Memory B cell (primary cell): ENCODE data around the gene RASL10A.
"Not testable (repeated sequence)": the region's sequence is repeated elsewhere in the genome, so short reads cannot be mapped to it uniquely, and the experiment has no call there.

Experiments used
- ATAC-seq: fragments of 150-1000 bp; cut with Tn5 transposase; 2 replicates; pipeline ENCODE4 v1.10.0; 2021; ENCODE audit warnings: low read depth, mild to moderate bottlenecking, moderate library complexity
- DNase-seq, 2 donors: peaks; one replicate each; pipeline ENCODE4 v3.0.0; 2022; ENCODE audit warnings: low spot score in 2 of 2
- H3K27ac Mint-ChIP-seq: one replicate; pipeline ENCODE4 v1.8.0; 2022; ENCODE audit warnings: mild to moderate bottlenecking, moderate library complexity, mixed read lengths
- H3K27me3 Mint-ChIP-seq: one replicate; pipeline ENCODE4 v1.8.0; 2022; ENCODE audit warnings: mixed read lengths
- H3K36me3 Mint-ChIP-seq: one replicate; pipeline ENCODE4 v1.8.0; 2022; ENCODE audit warnings: mild to moderate bottlenecking, mixed read lengths
- H3K4me1 Mint-ChIP-seq: one replicate; pipeline ENCODE4 v1.8.0; 2022; ENCODE audit warnings: mixed read lengths
- H3K4me3 Mint-ChIP-seq: one replicate; pipeline ENCODE4 v1.8.0; 2022; ENCODE audit warnings: mild to moderate bottlenecking, moderate library complexity, mixed read lengths
- H3K9me3 Mint-ChIP-seq: one replicate; pipeline ENCODE4 v1.8.0; 2022; ENCODE audit warnings: mixed read lengths

Gene RASL10A, protein sequence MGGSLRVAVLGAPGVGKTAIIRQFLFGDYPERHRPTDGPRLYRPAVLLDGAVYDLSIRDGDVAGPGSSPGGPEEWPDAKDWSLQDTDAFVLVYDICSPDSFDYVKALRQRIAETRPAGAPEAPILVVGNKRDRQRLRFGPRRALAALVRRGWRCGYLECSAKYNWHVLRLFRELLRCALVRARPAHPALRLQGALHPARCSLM

DNA sequence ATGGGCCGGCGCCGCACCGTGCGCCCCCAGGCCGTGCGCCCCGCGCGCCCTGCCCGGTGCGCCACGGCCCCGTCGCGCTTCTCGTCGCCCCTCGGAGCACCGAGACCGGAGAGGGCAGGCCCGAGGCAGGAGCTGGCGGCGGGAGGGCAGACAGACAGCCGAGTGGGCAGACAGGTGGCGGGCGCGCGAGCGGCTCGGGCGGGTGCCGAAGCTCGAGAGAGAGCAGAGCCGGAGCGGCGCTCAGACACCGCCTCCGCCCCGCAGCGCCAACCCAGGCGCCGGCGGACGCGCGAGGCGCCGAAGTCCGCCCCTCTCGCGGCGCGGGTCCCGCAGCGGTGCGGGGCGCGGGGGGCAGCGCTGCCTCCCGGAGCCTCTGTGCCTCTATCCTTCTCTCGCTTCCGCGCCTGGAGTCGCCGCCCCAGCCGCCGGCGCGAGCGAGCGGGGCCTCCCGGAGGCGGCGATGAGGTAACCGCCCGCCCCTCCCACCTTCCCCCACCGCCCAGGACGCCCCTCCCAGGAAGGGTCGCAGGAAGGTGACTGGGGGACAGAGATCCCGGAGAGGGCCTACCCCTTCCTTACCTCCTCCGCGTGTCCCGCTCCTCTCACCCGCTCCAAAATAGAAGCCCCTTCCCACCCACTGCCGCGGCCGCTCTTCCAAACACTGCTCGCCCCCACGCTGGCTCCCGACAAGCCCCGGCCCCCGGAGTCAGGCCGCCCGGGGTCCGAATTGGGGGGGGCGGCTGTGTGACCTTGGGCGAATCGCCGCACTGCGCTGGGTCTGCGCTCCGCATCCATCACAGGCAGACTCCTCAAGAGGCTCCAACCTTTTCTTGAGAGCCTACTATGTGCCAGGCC, at the start of gene RASL10A:
TSS of gene RASL10A (minus strand) at position 412 of the 855 bp plus-strand sequence. CDS start 451 bp downstream, outside the sequence.
- ATAC-seq (no peak), DNase-seq (no peak)
- no peaks in the 10 kb centered on the region for H3K9me3 Mint-ChIP-seq
- H3K4me3 Mint-ChIP-seq = peak within 1 kb of the TSS; percentile 66
- H3K4me1 Mint-ChIP-seq = peaks cover 13% of the 10 kb centered on the region
- H3K27me3 Mint-ChIP-seq = peaks cover 35% of the 10 kb centered on the region
- H3K27ac Mint-ChIP-seq = no peak within 1 kb of the TSS
- peaks cover 4% of the 10 kb centered on the region for H3K36me3 Mint-ChIP-seq

DNA sequence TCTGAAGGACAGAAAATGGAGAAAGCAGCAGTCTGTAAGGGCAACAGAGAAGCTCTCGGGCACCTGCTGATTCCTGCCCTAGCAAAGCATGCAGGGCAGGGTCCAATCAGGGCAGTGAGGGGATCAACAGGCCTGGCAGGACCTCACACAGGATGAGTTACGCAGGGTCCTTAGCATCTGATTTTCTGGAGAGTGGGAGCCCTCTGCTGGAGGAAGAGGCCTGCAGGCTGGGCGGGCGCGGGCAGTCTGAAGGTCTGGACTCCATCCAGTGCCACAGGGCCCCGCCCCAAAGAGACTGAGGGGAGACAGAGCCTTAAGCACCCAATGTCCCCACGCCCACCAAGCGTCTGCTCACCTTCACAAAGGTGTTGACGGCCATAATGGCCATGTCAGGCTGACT, 44.0 kb upstream of the RASL10A start:
- H3K27me3 Mint-ChIP-seq = no peaks in the 10 kb centered on the region
- H3K27ac Mint-ChIP-seq = no peak overlapping the region
- no peak overlapping the region for H3K4me3 Mint-ChIP-seq
- H3K9me3 Mint-ChIP-seq = no peaks in the 10 kb centered on the region
- no peak for ATAC-seq
- peaks cover 16% of the 10 kb centered on the region for H3K36me3 Mint-ChIP-seq
- DNase-seq = no peak
- no peaks in the 10 kb centered on the region for H3K4me1 Mint-ChIP-seq

DNA sequence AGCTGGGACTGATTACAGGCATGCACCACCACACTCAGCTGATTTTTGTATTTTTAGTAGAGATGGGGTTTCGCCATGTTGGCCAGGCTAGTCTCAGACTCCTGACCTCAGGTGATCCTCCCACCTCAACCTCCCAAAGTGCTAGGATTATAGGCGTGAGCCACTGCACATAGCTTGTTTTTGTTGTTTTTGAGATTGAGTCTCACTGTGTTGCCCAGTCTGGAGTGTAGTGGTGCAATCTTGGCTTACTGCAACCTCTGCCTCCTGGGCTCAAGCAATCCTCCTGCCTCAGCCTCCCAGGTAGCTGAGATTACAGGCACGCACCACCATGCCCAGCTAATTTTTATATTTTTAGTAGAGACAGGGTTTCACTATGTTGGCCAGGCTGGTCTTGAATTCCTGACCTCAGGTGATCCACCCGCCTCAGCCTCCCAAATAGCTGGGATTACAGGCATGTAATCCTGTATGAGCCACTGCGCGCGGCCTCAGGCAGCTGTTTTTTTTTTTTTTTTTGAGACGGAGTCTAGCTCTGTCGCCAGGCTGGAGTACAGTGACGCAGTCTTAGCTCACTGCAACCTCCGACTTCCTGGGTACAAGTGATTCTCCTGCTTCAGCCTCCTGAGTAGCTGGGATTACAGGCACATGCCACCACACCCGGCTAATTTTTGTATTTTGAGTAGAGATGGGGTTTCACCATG, 41.8 kb upstream of the RASL10A start:
- H3K4me3 Mint-ChIP-seq, ATAC-seq, H3K4me1 Mint-ChIP-seq, H3K9me3 Mint-ChIP-seq, H3K27me3 Mint-ChIP-seq, H3K27ac Mint-ChIP-seq, DNase-seq: not testable (repeated sequence)
- H3K36me3 Mint-ChIP-seq = peaks cover 15% of the 10 kb centered on the region

DNA sequence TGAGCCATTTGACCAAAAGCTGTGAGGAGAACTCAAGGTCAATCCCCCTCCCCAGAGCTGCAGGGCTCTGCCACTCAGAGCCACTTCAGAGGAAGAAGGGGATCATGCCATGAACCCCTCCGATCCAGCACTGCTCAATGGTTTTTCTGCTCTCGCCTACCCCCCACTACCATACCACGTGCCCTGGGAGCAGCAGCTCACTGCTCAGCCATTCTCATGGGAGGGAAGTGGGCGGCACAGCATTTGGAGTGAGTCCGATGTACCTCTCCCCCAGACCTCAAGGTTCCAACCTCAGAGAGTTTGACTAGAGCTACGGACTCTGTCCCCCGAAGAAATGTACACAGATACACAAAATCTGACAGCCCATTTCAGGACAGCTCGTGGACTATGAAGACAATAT, 38.4 kb upstream of the RASL10A start:
- ATAC-seq = no peak

DNA sequence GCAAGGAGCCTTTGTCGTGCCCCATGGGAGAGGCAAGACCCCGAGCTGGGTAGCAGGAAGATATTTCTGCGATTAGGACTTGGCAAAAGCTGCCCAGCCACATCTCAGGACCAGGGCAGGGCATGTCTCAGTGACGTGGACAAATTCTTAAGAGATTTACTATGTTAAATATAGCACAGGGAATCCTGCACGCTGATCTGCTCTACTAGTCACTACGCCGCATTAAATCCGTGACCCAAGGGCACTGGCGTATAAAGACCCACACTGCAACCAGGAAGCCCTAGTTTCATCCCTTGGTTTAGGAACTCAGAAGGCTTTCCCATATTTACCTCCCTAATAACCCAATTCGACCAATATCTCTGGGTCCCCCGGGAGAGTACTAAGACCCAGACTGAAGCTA, 37.8 kb upstream of the RASL10A start:
- peaks cover 24% of the 10 kb centered on the region for H3K36me3 Mint-ChIP-seq

More for the DNA sequence above, 38.4 kb upstream of the RASL10A start:
- peaks cover 21% of the 10 kb centered on the region for H3K36me3 Mint-ChIP-seq
- no peak for DNase-seq
- no peak overlapping the region for H3K4me3 Mint-ChIP-seq
- no peaks in the 10 kb centered on the region for H3K27me3 Mint-ChIP-seq
- H3K4me1 Mint-ChIP-seq = no peaks in the 10 kb centered on the region
- H3K9me3 Mint-ChIP-seq = no peaks in the 10 kb centered on the region
- no peak overlapping the region for H3K27ac Mint-ChIP-seq

DNA sequence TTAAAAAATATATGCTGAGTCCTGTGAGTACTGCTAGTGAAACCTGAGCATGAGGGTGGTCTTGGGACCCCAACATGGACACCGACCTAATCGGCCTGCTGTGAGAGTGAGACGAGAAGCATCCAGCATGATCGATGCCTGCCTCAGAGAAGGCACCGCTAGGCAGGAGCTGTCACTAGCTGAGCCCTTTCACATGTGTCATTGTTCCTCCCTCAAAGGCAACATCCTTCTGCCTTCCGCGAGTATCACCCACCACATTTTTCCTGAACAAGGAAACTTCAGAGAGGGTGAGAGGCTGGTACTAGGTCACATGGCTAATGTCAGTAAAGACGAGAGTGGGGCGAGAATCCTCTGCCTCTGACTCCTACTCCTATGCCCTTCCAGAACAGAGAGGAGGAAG, 37.3 kb upstream of the RASL10A start:
- no peak for DNase-seq

More for the DNA sequence above, 37.8 kb upstream of the RASL10A start:
- H3K9me3 Mint-ChIP-seq = no peaks in the 10 kb centered on the region
- H3K4me1 Mint-ChIP-seq = peaks cover 2% of the 10 kb centered on the region
- H3K4me3 Mint-ChIP-seq = no peak overlapping the region
- ATAC-seq (no peak), DNase-seq (no peak)
- no peak overlapping the region for H3K27ac Mint-ChIP-seq
- no peaks in the 10 kb centered on the region for H3K27me3 Mint-ChIP-seq

DNA sequence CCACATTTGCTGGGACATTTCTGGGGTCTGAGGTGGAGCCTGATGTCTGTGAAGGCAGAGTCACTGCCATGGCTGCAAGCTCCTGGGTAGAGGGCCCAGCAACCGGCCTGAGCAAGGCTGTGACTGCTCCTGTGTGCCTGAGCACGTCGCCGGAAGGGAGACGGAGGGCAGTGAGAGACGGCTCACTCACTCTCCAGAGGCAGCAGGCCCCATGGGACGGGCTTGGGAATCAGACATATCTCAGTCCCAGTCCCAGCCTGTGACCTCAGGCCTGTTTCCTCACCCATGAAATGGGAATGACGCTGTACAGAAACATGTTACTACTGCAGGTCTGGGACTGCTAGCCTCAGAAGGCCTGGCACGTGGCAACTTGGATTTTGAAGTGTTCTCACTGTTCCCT, 36.4 kb upstream of the RASL10A start:
- Mint-ChIP-seq H3K9me3 (no peaks in the 10 kb centered on the region), H3K4me1 (peaks cover 2% of the 10 kb centered on the region), H3K27me3 (no peaks in the 10 kb centered on the region), H3K36me3 (peaks cover 33% of the 10 kb centered on the region), H3K27ac (no peak overlapping the region), H3K4me3 (no peak overlapping the region)
- no peak for ATAC-seq
- DNase-seq = no peak

More for the DNA sequence above, 37.3 kb upstream of the RASL10A start:
- H3K4me3 Mint-ChIP-seq = no peak overlapping the region
- ATAC-seq = no peak
- peaks cover 25% of the 10 kb centered on the region for H3K36me3 Mint-ChIP-seq
- no peaks in the 10 kb centered on the region for H3K27me3 Mint-ChIP-seq
- no peak overlapping the region for H3K27ac Mint-ChIP-seq
- H3K9me3 Mint-ChIP-seq = no peaks in the 10 kb centered on the region
- H3K4me1 Mint-ChIP-seq = peaks cover 2% of the 10 kb centered on the region

DNA sequence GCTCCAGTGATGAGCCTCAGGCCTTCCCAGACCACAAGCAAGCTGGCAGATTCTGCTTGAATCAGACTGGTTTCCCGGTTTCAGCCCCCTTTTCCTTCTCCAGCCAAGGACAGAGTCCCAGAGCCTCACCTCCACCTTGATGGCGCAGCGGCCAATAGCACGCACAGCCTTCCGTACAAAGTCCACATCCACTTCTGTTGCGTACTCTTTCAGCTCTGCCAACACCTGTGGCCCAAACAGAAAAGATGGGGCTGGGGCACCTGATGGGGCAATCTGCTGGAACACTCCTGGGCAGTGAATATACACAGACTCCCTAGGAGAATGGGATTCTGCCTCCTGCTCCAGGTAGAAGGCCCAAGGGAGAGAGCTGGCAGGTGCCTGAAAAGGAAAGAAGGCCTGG, 35.5 kb upstream of the RASL10A start:
- H3K27ac Mint-ChIP-seq = no peak overlapping the region
- no peak overlapping the region for H3K4me3 Mint-ChIP-seq
- no peak for ATAC-seq
- H3K4me1 Mint-ChIP-seq = peaks cover 2% of the 10 kb centered on the region
- no peaks in the 10 kb centered on the region for H3K27me3 Mint-ChIP-seq
- peaks cover 35% of the 10 kb centered on the region for H3K36me3 Mint-ChIP-seq
- no peaks in the 10 kb centered on the region for H3K9me3 Mint-ChIP-seq
- DNase-seq = no peak

DNA sequence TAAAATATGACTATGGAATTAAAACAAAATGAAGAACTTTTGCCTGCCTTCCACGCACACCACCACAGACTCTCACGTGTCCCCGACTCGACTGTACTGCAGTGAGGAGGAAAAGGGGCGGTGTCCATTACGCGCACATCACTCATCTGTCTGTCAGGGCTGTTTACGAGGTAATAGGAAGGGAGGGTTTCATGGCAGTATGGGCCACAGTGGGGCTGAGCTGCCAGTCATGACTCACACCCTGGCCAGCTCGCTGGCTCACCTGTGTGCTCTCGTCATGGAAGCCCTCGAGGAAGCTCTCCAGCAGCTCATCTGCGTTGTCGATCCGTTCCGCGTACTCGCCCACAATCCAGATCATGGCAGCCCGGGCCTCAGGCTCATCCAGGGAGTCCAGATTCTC, 33.5 kb upstream of the RASL10A start:
- no peak for DNase-seq
- no peaks in the 10 kb centered on the region for H3K27me3 Mint-ChIP-seq
- H3K9me3 Mint-ChIP-seq = no peaks in the 10 kb centered on the region
- H3K27ac Mint-ChIP-seq = no peak overlapping the region
- H3K4me3 Mint-ChIP-seq = no peak overlapping the region
- ATAC-seq = no peak
- peaks cover 34% of the 10 kb centered on the region for H3K36me3 Mint-ChIP-seq
- peaks cover 2% of the 10 kb centered on the region for H3K4me1 Mint-ChIP-seq

DNA sequence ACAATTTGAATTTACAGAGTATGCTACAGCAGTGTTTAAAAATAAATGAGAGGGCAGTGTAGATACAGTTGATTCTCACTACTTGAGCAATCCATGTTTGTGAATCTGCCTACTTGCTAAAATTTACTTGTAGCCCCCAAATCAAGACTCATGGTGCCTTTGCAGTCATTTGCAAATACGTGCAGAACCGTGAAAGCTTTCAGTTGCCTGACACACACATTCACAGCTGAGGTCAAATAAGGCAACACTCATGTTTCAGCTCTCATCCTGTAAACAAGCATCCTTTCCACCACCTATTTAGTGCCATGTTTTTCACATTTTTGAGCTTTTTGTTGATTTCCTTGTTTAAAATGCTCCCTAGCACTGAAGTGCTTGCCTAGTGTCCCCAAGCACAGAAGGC, 32.5 kb upstream of the RASL10A start:
- Mint-ChIP-seq H3K27ac (no peak overlapping the region), H3K4me1 (peaks cover 2% of the 10 kb centered on the region), H3K27me3 (no peaks in the 10 kb centered on the region), H3K36me3 (peaks cover 35% of the 10 kb centered on the region), H3K4me3 (no peak overlapping the region), H3K9me3 (no peaks in the 10 kb centered on the region)
- ATAC-seq = no peak
- DNase-seq = no peak

DNA sequence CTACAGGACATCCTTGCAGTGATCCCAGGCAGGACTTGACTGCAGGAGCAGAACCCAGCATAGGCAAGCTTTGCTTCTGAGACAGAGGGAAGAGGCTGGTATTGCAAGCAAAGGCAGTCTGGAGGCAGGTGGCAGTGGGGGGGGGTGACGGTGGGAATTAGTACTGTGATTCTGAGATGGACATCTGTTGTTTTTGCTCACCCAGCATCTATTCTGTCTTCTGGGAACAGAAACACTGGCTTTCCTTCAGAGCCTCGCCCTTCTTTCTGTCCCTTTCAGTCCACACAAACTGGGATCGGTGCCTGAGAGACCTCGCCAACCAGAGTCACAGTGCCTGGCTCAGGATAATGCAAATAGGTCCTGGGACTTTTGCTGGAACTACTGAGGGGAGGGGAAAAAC, 31.2 kb upstream of the RASL10A start:
- Mint-ChIP-seq H3K27me3 (no peaks in the 10 kb centered on the region), H3K9me3 (no peaks in the 10 kb centered on the region), H3K4me1 (peaks cover 2% of the 10 kb centered on the region), H3K27ac (no peak overlapping the region), H3K4me3 (no peak overlapping the region), H3K36me3 (peaks cover 43% of the 10 kb centered on the region)
- ATAC-seq = no peak
- DNase-seq = no peak

DNA sequence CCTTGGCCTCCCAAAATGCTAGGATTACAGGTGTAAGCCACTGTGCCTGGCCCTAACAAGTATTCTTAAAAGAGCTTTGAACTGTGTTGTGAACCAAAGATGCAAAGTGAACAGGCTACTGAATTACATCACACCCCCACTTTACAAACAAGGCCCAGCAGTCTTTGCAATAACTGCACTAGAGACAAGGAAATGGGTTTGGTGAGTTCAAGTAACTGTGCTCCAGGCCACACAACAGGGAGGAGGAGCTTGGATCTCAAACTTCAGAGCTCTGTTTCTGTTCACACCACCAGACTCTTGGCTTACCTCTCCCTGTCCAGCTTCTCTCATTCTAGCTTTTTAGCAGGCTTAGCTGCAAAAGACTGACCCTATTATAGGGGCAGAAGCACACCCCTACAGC, 30.4 kb upstream of the RASL10A start:
- Mint-ChIP-seq H3K4me3 (no peak overlapping the region), H3K27ac (no peak overlapping the region), H3K27me3 (no peaks in the 10 kb centered on the region), H3K9me3 (no peaks in the 10 kb centered on the region), H3K4me1 (peaks cover 2% of the 10 kb centered on the region), H3K36me3 (peaks cover 41% of the 10 kb centered on the region)
- DNase-seq (no peak), ATAC-seq (no peak)

DNA sequence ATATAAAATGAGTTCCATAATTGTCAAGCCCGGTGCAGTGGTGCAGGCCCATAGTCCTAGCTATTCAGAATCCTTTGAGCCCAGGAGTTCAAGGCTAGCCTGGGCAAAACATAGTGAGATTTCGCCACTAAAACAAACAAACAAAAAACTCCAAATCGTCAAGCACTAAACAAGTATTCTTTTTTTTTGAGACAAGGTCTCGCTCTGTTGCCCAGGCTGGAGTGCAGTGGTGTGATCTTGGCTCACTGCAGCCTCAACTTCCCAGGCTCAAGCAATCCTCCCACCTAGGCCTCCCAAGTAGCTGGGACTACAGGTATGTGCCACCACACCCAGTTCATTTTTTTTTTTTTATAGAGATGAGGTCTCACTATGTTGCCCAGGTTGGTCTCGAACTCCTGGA, 29.4 kb upstream of the RASL10A start:
- peaks cover 45% of the 10 kb centered on the region for H3K36me3 Mint-ChIP-seq
- not testable (repeated sequence) for H3K27ac Mint-ChIP-seq, H3K4me1 Mint-ChIP-seq, ATAC-seq, H3K4me3 Mint-ChIP-seq, H3K27me3 Mint-ChIP-seq, H3K9me3 Mint-ChIP-seq, DNase-seq

DNA sequence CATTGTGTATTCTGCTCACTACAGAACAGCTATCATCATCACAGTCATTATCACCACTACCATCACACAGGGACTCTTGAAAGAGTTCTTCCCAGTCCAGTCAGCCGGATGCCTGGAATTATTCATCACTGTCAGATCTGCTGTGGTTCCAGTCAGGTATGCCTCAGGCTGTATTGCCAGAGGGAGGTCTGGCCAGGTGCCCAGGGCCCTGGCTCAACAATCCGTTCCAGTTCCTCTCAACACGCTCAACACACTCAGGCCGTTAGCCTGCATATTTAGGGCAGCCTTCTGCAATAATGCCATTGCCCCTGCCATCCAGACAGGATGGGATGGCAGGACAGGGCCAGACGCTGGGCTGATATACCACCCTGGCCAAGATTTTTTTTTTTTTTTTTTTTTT, 28.6 kb upstream of the RASL10A start:
- Mint-ChIP-seq H3K27me3 (no peaks in the 10 kb centered on the region), H3K4me3 (no peak overlapping the region), H3K4me1 (peaks cover 3% of the 10 kb centered on the region), H3K9me3 (no peaks in the 10 kb centered on the region), H3K36me3 (peaks cover 47% of the 10 kb centered on the region), H3K27ac (no peak overlapping the region)
- no peak for DNase-seq
- no peak for ATAC-seq
